ENCODE measurements around the gene TEN1. TPM values are rescaled to one million over a fixed set of nuclear protein-coding genes. Genes with fewer than 3 reads are reported as not detected.

TEN1 gene
- total and polyA plus RNA-seq, 2 donors (not counting 1 experiment from before 2014, with no cell fraction given): 19.8 to 34.5 TPM

- Histone ChIP-seq H3K79me2 (ENCODE audit: control insufficient read depth, insufficient read depth, low read length) (no peaks in the 10 kb centered on the region), H2AFZ (ENCODE audit: insufficient read depth, low read depth, low read length, poor library complexity, severe bottlenecking) (no peak overlapping the region), H3K27me3 (replicated peaks in 1 of 4; ENCODE audit: control extremely low read depth in 1 of 4, control insufficient read depth in 3 of 4, insufficient read depth in 4 of 4, low read length in 3 of 4) (peaks cover 0 to 7% (median 0%) of the 10 kb centered on the region in 4 experiments), H3K4me2 (replicated peaks; ENCODE audit: low read depth, low read length, poor library complexity, severe bottlenecking) (no peak overlapping the region), H3K4me3 (ENCODE audit: control extremely low read depth in 1 of 5, extremely low read depth in 1 of 5, insufficient read depth in 1 of 5, low read depth in 2 of 5, low read length in 4 of 5) (no peak overlapping the region), H3K36me3 (replicated peaks in 1 of 2; ENCODE audit: control extremely low read depth in 1 of 2, control insufficient read depth in 1 of 2, extremely low read depth in 1 of 2, insufficient read depth in 2 of 2, low read length in 1 of 2) (no peaks in the 10 kb centered on the region), H3K9me3 (ENCODE audit: control extremely low read depth in 1 of 3, control insufficient read depth in 2 of 3, insufficient read depth in 1 of 3, low read length in 2 of 3) (no peaks in the 10 kb centered on the region), H3K27ac (ENCODE audit: low read length in 2 of 2) (no peak overlapping the region), H3K4me1 (ENCODE audit: control insufficient read depth in 2 of 2, insufficient read depth in 2 of 2, low read length in 2 of 2) (peaks cover 0 to 7% of the 10 kb centered on the region in 2 donors), H3K9ac (ENCODE audit: low read length) (no peak overlapping the region), H4K20me1 (ENCODE audit: control insufficient read depth, insufficient read depth, low read length, poor library complexity, severe bottlenecking) (no peaks in the 10 kb centered on the region)
- ChIA-PET CTCF (interaction anchor here (0.6 to 3.0 kb wide), 5 partner anchors 8 to 707 kb away, joined by 3 to 8 read pairs (median 4); no protein-coding TSS in a partner anchor), POLR2A (no interaction called here)
- no peak for DNase-seq
- no peaks in the 10 kb centered on the region for H3K27me3 Mint-ChIP-seq
- H3K4me3 Mint-ChIP-seq: no peak overlapping the region
- intact Hi-C loops (cut with micrococcal nuclease): no loop called here
- H3K4me1 Mint-ChIP-seq: no peaks in the 10 kb centered on the region
- WGBS (ENCODE audit: insufficient coverage): 88% methylated on average over 13 of the region's 13 CpGs
- no peaks in the 10 kb centered on the region for H3K9me3 Mint-ChIP-seq (ENCODE audit: insufficient read depth)
- ATAC-seq (ENCODE audit: low read depth): no peak
- H3K27ac Mint-ChIP-seq: no peak overlapping the region
- no peak for TF ChIP-seq EZH2 (IDR thresholded peaks at IDR 0.05; ENCODE audit: borderline replicate concordance, insufficient read depth, low read depth, low read length, poor library complexity, severe bottlenecking)
Observed at GRCh38 chr17:76018801-76019200, 39.8 kb downstream of the TEN1 start.

GRCh38 chr17:76019833-76020467 lies 40.9 kb downstream of the TEN1 start:
- TF ChIP-seq CTCF (IDR thresholded peaks at IDR 0.05) (no peak), EZH2 (IDR thresholded peaks at IDR 0.05; ENCODE audit: borderline replicate concordance, insufficient read depth, low read depth, low read length, poor library complexity, severe bottlenecking) (no peak)
- Histone ChIP-seq H3K9me3 (ENCODE audit: control extremely low read depth in 1 of 3, control insufficient read depth in 2 of 3, insufficient read depth in 1 of 3, low read length in 2 of 3) (no peaks in the 10 kb centered on the region), H3K4me2 (replicated peaks; ENCODE audit: low read depth, low read length, poor library complexity, severe bottlenecking) (no peak overlapping the region), H3K27me3 (replicated peaks in 1 of 4; ENCODE audit: control extremely low read depth in 1 of 4, control insufficient read depth in 3 of 4, insufficient read depth in 4 of 4, low read length in 3 of 4) (peaks cover 0 to under 1% (median 0%) of the 10 kb centered on the region in 4 experiments), H3K4me1 (ENCODE audit: control insufficient read depth in 2 of 2, insufficient read depth in 2 of 2, low read length in 2 of 2) (no peaks in the 10 kb centered on the region), H2AFZ (ENCODE audit: insufficient read depth, low read depth, low read length, poor library complexity, severe bottlenecking) (no peak overlapping the region), H3K79me2 (ENCODE audit: control insufficient read depth, insufficient read depth, low read length) (no peaks in the 10 kb centered on the region), H3K9ac (ENCODE audit: low read length) (no peak overlapping the region), H3K4me3 (ENCODE audit: control extremely low read depth in 1 of 5, extremely low read depth in 1 of 5, insufficient read depth in 1 of 5, low read depth in 2 of 5, low read length in 4 of 5) (no peak overlapping the region), H3K36me3 (replicated peaks in 1 of 2; ENCODE audit: control extremely low read depth in 1 of 2, control insufficient read depth in 1 of 2, extremely low read depth in 1 of 2, insufficient read depth in 2 of 2, low read length in 1 of 2) (no peaks in the 10 kb centered on the region), H3K27ac (ENCODE audit: low read length in 2 of 2) (no peak overlapping the region), H4K20me1 (ENCODE audit: control insufficient read depth, insufficient read depth, low read length, poor library complexity, severe bottlenecking) (no peaks in the 10 kb centered on the region)
- POLR2A ChIA-PET: no interaction called here
- WGBS (ENCODE audit: insufficient coverage): 97% methylated on average over 3 of the region's 6 CpGs
- intact Hi-C loops (cut with micrococcal nuclease): no loop called here
- ATAC-seq (ENCODE audit: low read depth) (no peak), DNase-seq (no peak)
- H3K27ac Mint-ChIP-seq: no peak overlapping the region
- no peak overlapping the region for H3K4me3 Mint-ChIP-seq
- H3K27me3 Mint-ChIP-seq: no peaks in the 10 kb centered on the region
- CTCF ChIA-PET: interaction anchor here (0.7 to 1.6 kb wide), 6 partner anchors 9 to 279 kb away, joined by 3 to 6 read pairs (median 4); partner anchors contain the start of gene MRPL38
- H3K9me3 Mint-ChIP-seq (ENCODE audit: insufficient read depth): no peaks in the 10 kb centered on the region
- no peaks in the 10 kb centered on the region for H3K4me1 Mint-ChIP-seq
